Subcutaneous preadipocyte (primary cell): Measurements from ENCODE around the gene JPH2. TPM values are rescaled to one million over a fixed set of nuclear protein-coding genes. Genes with fewer than 3 reads are reported as not detected.

ENCODE experiments used
- total RNA-seq: library from RNA; depleted of rRNA; stranded (reverse); fragments of >200 nt; gene quantifications from 2 replicates; pipeline ENCODE4 v1.2.3, GENCODE V29; 2012

Gene JPH2
- total RNA-seq, result under 0.01 and 0.20 TPM in 2 replicates

GRCh38 chr20:44187054-44187771 is at the start of gene JPH2:
TSS of gene JPH2 (minus strand) at chr20:44187188. CDS start at chr20:44186705, 483 bp downstream.

GRCh38 chr20:44210406-44211176 is 23.6 kb upstream of the JPH2 start, which contains the start of gene OSER1:
TSS of gene OSER1 (minus strand) at chr20:44210771. CDS start at chr20:44206957, 3,814 bp downstream.

Other genes with a start within 250 kb of the JPH2 start
- 30.3 and 40.1 TPM in 2 replicates for gene OSER1, start 23.6 kb upstream of the JPH2 start, total RNA-seq
- not detected in 2 replicates for gene GDAP1L1, start 60.1 kb upstream of the JPH2 start, total RNA-seq
- gene FITM2, start 124.0 kb upstream of the JPH2 start, total RNA-seq, result 11.3 and 12.5 TPM in 2 replicates
- gene R3HDML, start 149.9 kb upstream of the JPH2 start, total RNA-seq, result not detected in 2 replicates
- gene HNF4A, start 168.5 kb upstream of the JPH2 start, total RNA-seq, result not detected in 2 replicates